Stimulated activated CD4-positive, alpha-beta T cell treated with anti-CD3 and anti-CD28 coated beads, Interleukin-12 subunit alpha, Interleukin-12 subunit beta, amount 100 ng/mL, for 4 hours (primary cell): ENCODE data around the gene MYMX.
"Not testable (repeated sequence)": the region's sequence is repeated elsewhere in the genome, so short reads cannot be mapped to it uniquely, and the experiment has no call there.

Source experiments
- DNase-seq: peaks from one replicate; pipeline ENCODE4 v3.0.0-alpha.2; 2020

MYMX gene

GRCh38 chr6:44216677-44217331 is at the start of gene MYMX:
Gene MYMX (plus strand): TSS chr6:44216926. CDS start chr6:44217472, 546 bp downstream.
- no peak for DNase-seq

- no peak for DNase-seq
Measured at GRCh38 chr6:44167567-44167966, 49.2 kb upstream of the MYMX start.

GRCh38 chr6:44169154-44169553 is 47.6 kb upstream of the MYMX start:
- DNase-seq: no peak

- no peak for DNase-seq
Measured at GRCh38 chr6:44169886-44170570, 46.7 kb upstream of the MYMX start.

GRCh38 chr6:44171899-44172546 is 44.7 kb upstream of the MYMX start:
- DNase-seq: no peak

GRCh38 chr6:44172731-44173500 is 43.8 kb upstream of the MYMX start:
- DNase-seq: peak; percentile 77

GRCh38 chr6:44176130-44176761 is 40.5 kb upstream of the MYMX start:
- no peak for DNase-seq

- no peak for DNase-seq
Measured at GRCh38 chr6:44176762-44177509, 39.8 kb upstream of the MYMX start.

- DNase-seq: no peak
Measured at GRCh38 chr6:44177691-44178423, 38.9 kb upstream of the MYMX start.

- DNase-seq: no peak
Measured at GRCh38 chr6:44178424-44179071, 38.2 kb upstream of the MYMX start.

- DNase-seq: no peak
Measured at GRCh38 chr6:44179072-44179536, 37.6 kb upstream of the MYMX start.

GRCh38 chr6:44179648-44180047 is 37.1 kb upstream of the MYMX start:
- no peak for DNase-seq

- DNase-seq: no peak
Measured at GRCh38 chr6:44180406-44180805, 36.3 kb upstream of the MYMX start.

- DNase-seq: no peak
Measured at GRCh38 chr6:44180886-44181285, 35.8 kb upstream of the MYMX start.

GRCh38 chr6:44181784-44182183 is 34.9 kb upstream of the MYMX start:
- DNase-seq: not testable (repeated sequence)

GRCh38 chr6:44182911-44183390 is 33.8 kb upstream of the MYMX start:
- no peak for DNase-seq

- no peak for DNase-seq
Measured at GRCh38 chr6:44183783-44184182, 32.9 kb upstream of the MYMX start.

GRCh38 chr6:44185356-44185755 is 31.4 kb upstream of the MYMX start:
- DNase-seq: not testable (repeated sequence)

- DNase-seq: no peak
Measured at GRCh38 chr6:44185953-44186634, 30.6 kb upstream of the MYMX start.

- no peak for DNase-seq
Measured at GRCh38 chr6:44186635-44187025, 30.1 kb upstream of the MYMX start.
